Gastroesophageal sphincter (tissue), 3 donors: Measurements from ENCODE around the gene ARHGAP1.

Source experiments
- CTCF ChIP-seq, 4 experiments: fragments of 200-600 bp in 2 of 4; fragments of 450-650 bp in 2 of 4; sonication (generic) in 1 of 4; IDR thresholded peaks; one replicate each; pipeline ENCODE4 v1.5.1; 2017 to 2019; ENCODE audit warnings: antibody characterized with exemption in 4 of 4, mild to moderate bottlenecking in 2 of 4, moderate library complexity in 2 of 4
- POLR2A ChIP-seq, 2 donors: fragments of 450-650 bp; IDR thresholded peaks; one replicate each; pipeline ENCODE4 v1.6.1; 2017; ENCODE audit warnings: antibody characterized with exemption in 2 of 2, mild to moderate bottlenecking in 2 of 2, moderate library complexity in 1 of 2

- no peak for TF ChIP-seq CTCF (IDR thresholded peaks at IDR 0.05)
- TF ChIP-seq POLR2A (IDR thresholded peaks at IDR 0.05) = no peak
Measured at GRCh38 chr11:46738887-46739286, 38.5 kb upstream of the ARHGAP1 start.
